Measurements from ENCODE around the gene GPS2. TPM values are rescaled to one million over a fixed set of nuclear protein-coding genes. Genes with fewer than 3 reads are reported as not detected.

The GPS2 gene
- total RNA-seq, 1 experiment from 2014 or later = 62.6 TPM

DNA sequence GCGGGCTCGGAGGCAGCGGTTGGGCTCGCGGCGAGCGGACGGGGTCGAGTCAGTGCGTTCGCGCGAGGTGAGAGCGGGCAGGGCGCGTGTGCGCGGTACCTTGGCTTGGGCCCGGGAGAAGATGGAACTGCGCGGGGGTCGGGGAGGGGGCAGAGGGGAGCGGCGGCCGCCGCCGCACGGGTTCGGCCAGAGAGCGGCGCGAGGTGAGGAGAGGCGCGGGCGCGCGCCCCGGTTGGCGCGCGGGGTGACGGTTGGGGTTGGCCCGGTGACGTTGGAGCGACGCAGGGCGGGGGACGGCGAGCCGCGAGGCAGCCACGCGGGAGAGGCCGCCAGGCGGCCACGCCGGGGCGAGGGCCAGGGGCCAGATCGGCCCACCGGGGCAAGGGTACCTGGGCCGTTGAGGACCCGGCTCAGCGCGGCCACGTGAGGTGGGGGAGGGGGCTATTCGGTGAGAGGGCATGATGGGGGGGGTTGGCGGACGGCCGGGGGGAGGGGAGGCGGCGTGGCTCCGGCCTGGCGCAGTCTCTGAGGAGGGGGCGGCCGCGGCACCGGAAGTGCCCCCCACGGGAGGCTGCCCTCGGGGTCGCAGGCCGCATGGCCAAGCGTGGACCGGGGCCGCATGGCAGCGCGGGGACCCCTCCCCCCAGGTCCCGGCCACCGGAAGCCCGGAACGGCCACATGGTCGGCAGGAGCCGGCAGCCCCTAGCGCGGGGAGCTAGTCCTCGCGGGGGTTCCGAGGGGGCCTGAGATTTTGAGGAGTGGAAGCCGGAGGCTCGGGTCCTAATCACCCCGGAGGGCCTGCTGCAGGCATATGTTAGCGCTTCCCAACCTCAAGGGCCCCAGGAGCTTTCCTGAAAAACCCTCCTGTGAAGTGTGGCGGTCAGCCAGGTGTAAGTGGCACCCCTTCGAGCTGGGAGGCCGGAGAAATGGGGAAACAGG, 7.2 kb downstream of the GPS2 start:
- WGBS (ENCODE audit: extremely low coverage, insufficient read length, low lambda C conversion rate) = no CpG with 5 or more reads among the region's 104 CpGs
- H4K8ac ChIP-seq (replicated peaks; ENCODE audit: insufficient read length, low read depth, low read length) = no peak overlapping the region
- peak overlapping the region; percentile 65 for H4K91ac ChIP-seq (ENCODE audit: insufficient read length, low read depth, low read length)
- H3K18ac ChIP-seq (ENCODE audit: insufficient read length, low read depth, low read length) = peak overlapping the region; percentile 77
- H3K14ac ChIP-seq (ENCODE audit: insufficient read depth, low read length) = peak overlapping the region; percentile 78
- no peak overlapping the region for H2BK12ac ChIP-seq (ENCODE audit: insufficient read length, low read depth, low read length)
- no peaks in the 10 kb centered on the region for H3K79me1 ChIP-seq (ENCODE audit: insufficient read depth, low read depth, low read length, poor library complexity, severe bottlenecking)
- no peak overlapping the region for H2AK5ac ChIP-seq (ENCODE audit: insufficient read length, low read length)
- Mint-ChIP-seq H3K4me3 (peak overlapping the region; percentile 93 to 94), H3K4me1 (peaks cover 26 to 27% of the 10 kb centered on the region in 2 experiments), H3K9me3 (peaks cover 0 to 6% of the 10 kb centered on the region in 2 experiments; a peak in 1 of 5 replicates), H3K36me3 (ENCODE audit: insufficient read depth in 1 of 3, low read depth in 3 of 3) (peaks cover 40 to 48% (median 42%) of the 10 kb centered on the region in 3 experiments), H3K27ac (peak overlapping the region; percentile 95 to 100 (median 97); a peak in 5 of 7 replicates), H3K27me3 (ENCODE audit: low read depth) (no peaks in the 10 kb centered on the region; the same call in none of the 2 replicates)
- H2AFZ ChIP-seq (ENCODE audit: low read length) = no peak overlapping the region
- no peaks in the 10 kb centered on the region for H4K20me1 ChIP-seq (ENCODE audit: control insufficient read depth, insufficient read depth, insufficient read length)
- H2BK5ac ChIP-seq (ENCODE audit: insufficient read length, low read length) = no peak overlapping the region
- no peak overlapping the region for H3K56ac ChIP-seq (ENCODE audit: insufficient read length, low read depth, low read length)
- H3K4me2 ChIP-seq (ENCODE audit: insufficient read depth, insufficient read length, low read length) = peak overlapping the region; percentile 81
- peak overlapping the region; percentile 51; the same call in 1 of the 2 replicates for H3K4ac ChIP-seq (ENCODE audit: low read depth, low read length)
- H2BK120ac ChIP-seq (ENCODE audit: low read depth, low read length, poor library complexity, severe bottlenecking) = no peak overlapping the region
- H3T11ph ChIP-seq (ENCODE audit: low read length) = no peak overlapping the region
- peaks cover 21% of the 10 kb centered on the region for H3K79me2 ChIP-seq (ENCODE audit: insufficient read depth, low read length)
- H4K5ac ChIP-seq (ENCODE audit: insufficient read length, low read depth, low read length) = no peak overlapping the region
- TF ChIP-seq, protein P1, sequence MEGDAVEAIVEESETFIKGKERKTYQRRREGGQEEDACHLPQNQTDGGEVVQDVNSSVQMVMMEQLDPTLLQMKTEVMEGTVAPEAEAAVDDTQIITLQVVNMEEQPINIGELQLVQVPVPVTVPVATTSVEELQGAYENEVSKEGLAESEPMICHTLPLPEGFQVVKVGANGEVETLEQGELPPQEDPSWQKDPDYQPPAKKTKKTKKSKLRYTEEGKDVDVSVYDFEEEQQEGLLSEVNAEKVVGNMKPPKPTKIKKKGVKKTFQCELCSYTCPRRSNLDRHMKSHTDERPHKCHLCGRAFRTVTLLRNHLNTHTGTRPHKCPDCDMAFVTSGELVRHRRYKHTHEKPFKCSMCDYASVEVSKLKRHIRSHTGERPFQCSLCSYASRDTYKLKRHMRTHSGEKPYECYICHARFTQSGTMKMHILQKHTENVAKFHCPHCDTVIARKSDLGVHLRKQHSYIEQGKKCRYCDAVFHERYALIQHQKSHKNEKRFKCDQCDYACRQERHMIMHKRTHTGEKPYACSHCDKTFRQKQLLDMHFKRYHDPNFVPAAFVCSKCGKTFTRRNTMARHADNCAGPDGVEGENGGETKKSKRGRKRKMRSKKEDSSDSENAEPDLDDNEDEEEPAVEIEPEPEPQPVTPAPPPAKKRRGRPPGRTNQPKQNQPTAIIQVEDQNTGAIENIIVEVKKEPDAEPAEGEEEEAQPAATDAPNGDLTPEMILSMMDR (conservative IDR thresholded peaks at IDR 0.05) = no peak
- peak overlapping the region; percentile 72 for H3K27ac ChIP-seq (ENCODE audit: insufficient read length, low read depth, low read length)
- H2BK20ac ChIP-seq (ENCODE audit: low read depth, low read length, poor library complexity, severe bottlenecking) = no peak overlapping the region
- H3K27me3 ChIP-seq (ENCODE audit: insufficient read depth, low read length) = no peaks in the 10 kb centered on the region
- peak; percentile 68 for DNase-seq
- no peak overlapping the region for H3K23ac ChIP-seq (ENCODE audit: insufficient read length, low read depth, low read length)
- H3K4me1 ChIP-seq (ENCODE audit: insufficient read depth, low read length) = peaks cover 2% of the 10 kb centered on the region; the same call in 1 of the 2 replicates
- H3K9ac ChIP-seq (ENCODE audit: extremely low read depth, insufficient read length, low read length) = peak overlapping the region; percentile 84
- no peak overlapping the region; the same call in 1 of the 2 replicates for H2BK15ac ChIP-seq (ENCODE audit: low read depth, low read length)
- H3K23me2 ChIP-seq (ENCODE audit: insufficient read length, low read depth, low read length, poor library complexity, severe bottlenecking) = peaks cover 9% of the 10 kb centered on the region
- H3K9me3 ChIP-seq (ENCODE audit: control insufficient read depth, low read depth, low read length) = no peaks in the 10 kb centered on the region

Data from H9 (cell line).